IMR-90 (cell line): ENCODE data around the gene CCN5.

Experiments used
- CEBPB ChIP-seq: IDR thresholded peaks from 2 replicates; pipeline ENCODE4 v1.6.1; 2012; ENCODE audit warnings: low read depth, low read length, improper control_type of control experiment
- CTCF ChIP-seq: conservative IDR thresholded peaks from 2 replicates; pipeline ENCODE4 v1.5.1; 2012; ENCODE audit warnings: mild to moderate bottlenecking, low read depth, low read length, improper control_type of control experiment
- MAFK ChIP-seq: IDR thresholded peaks from 2 replicates; pipeline ENCODE4 v1.6.1; 2012; ENCODE audit warnings: low read depth, low read length, improper control_type of control experiment
- POLR2A ChIP-seq: IDR thresholded peaks from 2 replicates; pipeline ENCODE4 v1.6.1; 2012; ENCODE audit warnings: mild to moderate bottlenecking, low read depth, low read length
- RAD21 ChIP-seq: IDR thresholded peaks from 2 replicates; pipeline ENCODE4 v1.6.1; 2012; ENCODE audit warnings: low read length, improper control_type of control experiment
- RFX5 ChIP-seq: IDR thresholded peaks from 2 replicates; pipeline ENCODE4 v1.8.0; 2012; ENCODE audit warnings: low read depth, mild to moderate bottlenecking, low read length, moderate library complexity

GRCh38 chr20:44738813-44739477 is 23.8 kb downstream of the CCN5 start:
- TF ChIP-seq MAFK (no peak), CTCF (no peak), RAD21 (no peak), POLR2A (no peak), CEBPB (no peak), RFX5 (no peak)
